Suppressor macrophage treated with lipopolysaccharide for 4 hours (primary cell): ENCODE measurements around the gene NOC2L.

Experiments
- DNase-seq: peaks from one replicate; pipeline ENCODE4 v3.0.0-alpha.2; 2020

The NOC2L gene

DNA sequence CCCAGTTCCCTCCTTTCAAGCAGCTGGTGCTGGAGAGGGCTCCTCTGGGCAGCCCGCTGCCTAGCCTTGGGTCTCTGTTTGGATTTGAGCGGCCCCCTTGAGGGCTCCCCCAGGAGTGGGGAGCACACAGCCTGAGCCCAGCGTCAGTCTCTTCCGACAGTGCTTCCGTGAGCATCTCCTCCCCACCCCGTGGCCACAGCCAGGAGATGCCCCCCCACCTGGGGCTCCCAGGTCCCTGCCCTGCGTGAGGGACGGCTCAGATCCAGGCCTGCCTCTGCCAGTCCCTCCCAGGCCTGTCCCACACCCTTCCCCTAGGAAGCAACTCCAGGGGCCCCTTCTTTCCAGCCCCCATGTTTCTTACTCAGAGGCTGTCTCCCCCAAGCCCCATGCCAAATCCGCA is 31.8 kb downstream of the NOC2L start:
- no peak for DNase-seq

DNA sequence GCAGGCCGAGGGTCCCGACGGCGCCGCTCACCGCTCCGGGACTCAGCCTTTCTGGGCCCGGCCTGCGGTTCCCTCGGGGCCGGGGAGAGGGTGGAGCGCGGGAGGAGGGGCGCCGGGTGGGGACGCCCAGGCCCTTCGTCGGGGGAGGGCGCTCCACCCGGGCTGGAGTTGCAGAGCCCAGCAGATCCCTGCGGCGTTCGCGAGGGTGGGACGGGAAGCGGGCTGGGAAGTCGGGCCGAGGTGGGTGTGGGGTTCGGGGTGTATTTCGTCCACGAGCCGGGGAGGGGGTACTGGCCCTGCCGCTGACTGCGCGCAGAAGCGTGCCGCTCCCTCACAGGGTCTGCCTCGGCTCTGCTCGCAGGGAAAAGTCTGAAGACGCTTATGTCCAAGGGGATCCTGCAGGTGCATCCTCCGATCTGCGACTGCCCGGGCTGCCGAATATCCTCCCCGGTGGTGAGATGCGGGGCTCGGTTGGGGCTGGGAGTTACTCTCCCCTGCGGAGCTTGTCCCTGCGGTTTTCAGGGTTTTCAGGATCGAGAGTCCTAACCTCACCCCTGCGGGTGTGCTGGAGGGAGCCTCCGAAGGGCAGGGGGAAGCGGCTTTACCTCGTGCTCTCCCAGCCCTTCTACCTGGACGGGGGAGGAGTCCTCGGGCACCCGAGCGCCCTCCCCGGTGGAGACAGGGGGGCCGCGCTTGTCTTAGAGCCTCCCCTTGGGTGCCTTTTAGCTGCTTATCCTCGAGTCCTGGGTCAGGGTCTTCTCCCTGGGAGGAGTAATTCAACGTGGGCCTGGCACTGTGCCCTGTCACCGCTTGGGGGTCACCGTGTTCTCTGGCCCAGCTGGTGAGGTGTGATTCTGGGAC is 33.3 kb downstream of the NOC2L start:
- no peak for DNase-seq

DNA sequence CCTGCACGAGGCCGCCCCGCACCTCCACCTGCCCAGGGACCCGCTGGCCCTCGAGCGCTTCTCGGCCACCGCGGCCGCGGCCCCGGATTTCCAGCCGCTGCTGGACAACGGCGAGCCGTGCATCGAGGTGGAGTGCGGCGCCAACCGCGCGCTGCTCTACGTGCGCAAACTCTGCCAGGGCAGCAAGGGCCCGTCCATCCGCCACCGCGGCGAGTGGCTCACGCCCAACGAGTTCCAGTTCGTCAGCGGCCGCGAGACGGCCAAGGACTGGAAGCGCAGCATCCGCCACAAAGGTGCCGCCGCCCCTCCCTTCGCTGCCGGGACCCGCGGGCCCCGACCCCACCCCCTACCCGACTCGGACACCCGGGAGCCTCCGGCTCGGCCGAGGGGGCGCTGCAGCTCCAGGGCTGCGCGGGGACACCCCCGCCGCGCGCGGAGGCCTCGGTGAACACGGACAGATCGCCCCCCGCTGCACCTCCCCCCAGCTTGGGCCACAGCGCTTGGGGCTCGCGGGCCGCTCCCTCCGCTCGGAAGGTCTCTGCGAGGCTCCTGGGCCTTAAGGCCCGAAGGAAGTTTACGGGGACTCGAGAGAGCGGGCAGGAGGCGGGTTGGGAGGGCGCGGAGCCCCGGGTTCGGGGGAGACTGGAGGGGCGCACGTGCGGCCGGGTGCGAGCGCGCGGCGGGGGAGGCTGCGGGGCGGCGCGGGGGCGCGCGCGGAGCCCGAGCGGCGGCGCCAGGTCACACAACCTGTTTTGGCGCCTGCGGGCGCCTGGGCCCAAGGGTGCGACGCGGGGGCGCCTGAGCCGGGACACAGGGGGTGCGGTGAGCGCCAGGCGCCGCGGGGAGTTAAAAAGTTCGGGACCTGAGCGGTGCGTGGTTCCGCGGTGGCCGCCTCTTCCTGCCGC is 34.1 kb downstream of the NOC2L start:
- DNase-seq, result peak; percentile 37

DNA sequence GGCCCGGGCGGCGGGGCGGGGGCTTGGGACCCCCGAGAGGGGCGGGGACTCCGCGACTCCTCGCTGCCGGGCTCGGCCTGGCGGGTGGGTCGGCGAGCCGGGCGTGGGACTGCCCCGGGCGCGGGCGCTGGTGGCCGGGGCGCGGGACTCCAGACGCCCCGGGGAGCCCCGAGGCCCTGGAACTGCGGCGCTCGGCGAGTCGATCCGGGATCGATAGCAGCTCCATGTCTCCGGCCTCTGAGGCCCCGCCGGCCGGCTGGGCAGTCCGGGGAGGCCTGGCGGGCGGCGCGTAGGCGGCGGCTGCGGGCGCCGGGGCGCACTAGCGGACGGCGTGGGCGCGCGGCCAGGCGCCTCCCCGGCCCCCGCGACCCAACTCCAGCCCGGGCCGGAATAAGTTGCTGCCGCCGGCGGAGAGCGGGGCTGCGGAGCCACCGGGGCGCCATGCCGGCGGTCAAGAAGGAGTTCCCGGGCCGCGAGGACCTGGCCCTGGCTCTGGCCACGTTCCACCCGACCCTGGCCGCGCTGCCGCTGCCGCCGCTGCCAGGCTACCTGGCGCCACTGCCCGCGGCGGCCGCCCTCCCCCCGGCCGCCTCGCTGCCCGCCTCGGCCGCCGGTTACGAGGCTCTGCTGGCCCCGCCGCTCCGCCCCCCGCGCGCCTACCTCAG is 34.9 kb downstream of the NOC2L start:
- DNase-seq, result no peak

DNA sequence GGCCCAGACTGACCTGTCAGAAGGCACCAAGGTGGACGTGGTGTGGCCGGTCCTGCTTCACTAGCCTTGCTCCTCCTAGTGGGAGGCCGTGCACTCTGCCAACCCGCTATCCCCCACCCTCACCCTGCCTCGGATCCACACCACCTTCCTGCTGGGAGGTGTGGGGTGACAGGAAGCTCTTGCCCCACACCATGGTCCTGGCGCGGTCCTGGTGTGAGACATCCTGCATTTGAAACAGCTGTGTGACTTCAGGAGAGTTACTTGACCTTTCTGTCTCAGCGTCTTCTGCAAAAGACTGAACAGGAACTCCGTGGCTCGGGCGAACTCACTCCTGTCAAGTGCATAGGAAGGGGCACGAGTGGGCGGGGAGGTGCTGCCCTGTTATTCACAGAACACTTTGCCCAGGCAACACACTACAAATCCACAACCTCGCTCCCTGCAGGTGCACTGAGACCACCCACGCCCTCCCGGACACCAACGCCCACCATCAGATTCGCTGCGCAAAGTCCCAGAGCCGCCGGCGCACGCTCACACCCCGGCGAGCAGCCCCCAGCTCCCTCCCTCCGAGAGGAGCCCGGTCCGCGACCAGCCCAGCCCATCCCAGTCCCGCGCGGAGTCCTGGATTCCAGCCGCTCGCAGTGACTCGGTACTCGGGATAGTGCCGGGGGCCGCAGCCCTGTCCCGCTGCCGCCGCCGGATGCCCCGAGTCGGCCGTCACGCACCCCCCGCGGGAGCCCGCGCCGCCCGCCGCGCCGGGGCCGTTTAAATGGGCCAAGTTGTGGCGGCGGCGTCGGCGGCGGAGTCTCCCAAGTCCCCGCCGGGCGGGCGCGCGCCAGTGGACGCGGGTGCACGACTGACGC is 35.7 kb downstream of the NOC2L start, which contains the start of gene SAMD11:
TSS of gene SAMD11 (plus strand) at position 793 of the 860 bp plus-strand sequence. CDS start 509 bp downstream, outside the sequence.
- peak; percentile 80 for DNase-seq

DNA sequence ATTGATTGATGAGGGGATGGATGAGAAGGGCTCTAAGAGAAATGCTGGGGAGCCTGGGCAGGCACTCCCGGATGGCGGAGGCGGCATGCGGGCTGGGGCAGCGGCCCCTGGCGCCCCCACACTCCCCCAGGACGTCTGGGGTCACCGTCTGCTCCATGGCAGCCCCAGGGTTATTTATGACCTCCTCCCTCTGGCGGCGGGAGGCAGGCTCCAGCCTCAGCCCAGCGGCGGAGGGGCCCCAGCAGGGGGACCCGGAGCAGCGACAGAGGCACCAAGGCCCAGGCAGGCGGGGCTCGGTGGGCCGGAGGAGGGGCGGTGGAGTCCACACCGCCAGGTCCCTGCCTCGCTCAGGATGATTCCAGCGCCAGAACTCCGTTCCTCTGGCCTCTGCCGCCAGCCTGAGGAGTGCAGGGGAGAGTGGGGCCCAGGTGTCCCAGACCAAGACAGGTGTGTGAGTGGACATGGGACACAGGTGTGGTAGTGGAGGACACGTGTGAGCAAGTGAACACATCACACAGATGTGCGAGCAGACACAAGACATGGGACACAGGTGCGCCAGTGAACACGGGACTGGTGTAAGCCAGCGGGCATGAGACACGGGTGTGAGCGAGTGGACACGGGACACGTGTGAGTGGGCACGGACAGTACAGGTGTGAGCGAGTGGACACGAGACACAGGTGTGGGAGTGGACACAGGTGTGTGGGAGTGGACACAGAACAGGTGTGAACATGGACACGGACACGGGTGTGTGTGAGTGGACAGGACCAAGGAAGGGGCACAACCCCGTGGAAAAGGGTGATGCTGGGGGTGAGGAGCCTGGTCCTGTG is 37.8 kb downstream of the NOC2L start:
- peak; percentile 79 for DNase-seq

DNA sequence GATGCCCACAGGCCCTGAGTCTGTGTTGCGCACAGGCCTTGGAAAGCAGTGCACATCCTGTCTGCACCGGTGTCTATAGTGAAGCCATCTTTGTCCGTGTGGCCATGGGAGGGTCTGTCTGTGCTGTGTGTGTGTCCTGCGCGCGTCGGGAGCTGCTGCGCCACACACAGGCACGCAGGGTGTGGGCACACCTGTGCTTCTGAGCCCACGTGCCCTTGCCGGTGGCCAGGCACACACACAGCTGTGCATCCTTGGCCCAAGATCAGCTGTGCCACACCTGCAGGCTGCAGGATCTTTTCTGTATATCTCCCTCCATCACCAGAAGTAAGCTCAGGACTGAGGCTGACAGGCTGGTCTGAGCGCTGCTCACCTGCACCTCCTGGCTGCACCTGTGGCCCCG is 38.5 kb downstream of the NOC2L start:
- no peak for DNase-seq

DNA sequence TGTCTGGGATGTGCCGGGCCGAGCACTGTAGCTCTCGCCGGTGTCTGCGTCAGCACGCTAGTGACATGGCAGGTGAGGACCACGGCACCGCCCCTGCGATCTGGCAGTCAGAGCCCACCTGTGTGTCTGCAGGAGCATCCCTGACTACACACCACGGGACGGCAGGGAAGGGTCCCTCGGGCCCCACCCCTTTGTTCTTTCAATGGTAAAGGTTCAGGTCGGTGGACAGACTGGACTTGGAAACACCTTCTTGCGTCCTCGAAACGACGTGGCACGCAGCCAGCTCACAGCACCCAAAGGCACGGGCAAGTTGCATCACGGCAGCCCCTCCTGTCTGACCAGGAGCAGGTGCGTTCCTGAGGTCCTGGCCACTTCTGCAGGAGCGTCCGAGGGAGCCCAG is 39.0 kb downstream of the NOC2L start:
- DNase-seq, result no peak

DNA sequence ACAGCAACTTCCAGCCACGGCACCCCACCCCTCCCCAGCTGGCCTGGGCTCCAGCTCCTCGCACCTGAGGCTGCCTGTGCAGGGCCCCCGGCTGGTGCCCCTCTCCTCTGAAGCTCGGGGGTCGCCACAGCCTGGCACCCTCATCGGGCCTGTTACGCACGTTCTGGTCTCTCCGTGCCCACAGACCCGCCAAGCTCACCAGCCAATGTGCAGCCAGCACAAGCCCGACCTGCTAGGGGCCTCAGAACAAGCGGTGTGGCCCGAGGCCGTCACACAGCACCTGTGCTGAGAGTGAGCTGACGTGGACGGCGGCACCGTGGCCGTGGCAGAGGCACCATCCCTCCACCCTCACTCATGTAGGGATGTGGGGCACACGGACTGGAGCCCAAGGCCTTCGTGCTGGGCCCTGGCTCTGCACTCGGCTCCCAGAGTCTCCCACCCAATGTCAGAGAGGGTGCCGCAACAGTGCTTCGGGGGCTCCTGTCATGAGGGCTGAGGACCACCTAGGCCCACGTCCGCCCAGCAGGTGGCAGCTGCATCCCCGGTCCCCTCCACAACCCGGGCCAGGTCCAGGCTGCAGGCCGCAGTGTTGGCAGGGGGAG is 39.7 kb downstream of the NOC2L start:
- no peak for DNase-seq

DNA sequence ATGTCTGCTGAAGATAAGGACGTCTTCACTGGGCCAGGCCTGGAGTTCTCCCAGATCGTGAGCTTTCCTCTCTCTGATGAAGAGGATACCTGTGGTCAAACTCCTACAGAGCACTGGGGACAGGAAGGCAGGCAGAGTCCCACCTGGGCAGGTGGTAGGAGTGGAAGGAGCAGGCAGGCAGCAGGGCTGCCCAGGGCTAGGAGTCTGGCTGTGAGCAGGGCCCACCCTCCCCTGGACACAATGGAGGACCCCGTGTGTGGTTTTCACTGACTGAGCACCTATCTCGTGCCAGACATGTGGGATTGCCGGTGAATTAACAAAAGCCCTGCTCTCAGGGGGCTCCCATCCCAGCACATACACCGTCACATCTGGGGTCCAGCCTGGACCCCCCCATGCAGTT is 40.2 kb downstream of the NOC2L start:
- no peak for DNase-seq

DNA sequence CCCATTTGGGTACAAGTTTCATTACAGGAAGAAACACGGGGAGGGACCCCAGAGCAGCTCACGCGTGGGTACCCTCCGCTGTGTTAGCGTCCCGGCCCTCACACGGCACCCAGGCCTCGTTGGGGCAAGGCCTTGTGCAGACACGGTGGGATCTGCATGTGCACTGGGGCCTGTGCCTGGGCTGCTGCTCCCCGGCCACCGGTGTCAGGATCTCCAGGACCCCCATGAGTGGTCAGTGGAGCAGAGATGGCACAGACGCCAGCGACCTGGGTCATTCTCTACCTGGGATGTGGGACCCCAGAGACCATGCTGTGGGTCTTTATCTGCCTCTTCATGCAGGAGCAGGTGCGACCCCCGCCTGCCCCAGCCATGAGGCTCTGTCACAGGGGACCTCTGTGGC is 40.7 kb downstream of the NOC2L start:
- DNase-seq, result no peak

DNA sequence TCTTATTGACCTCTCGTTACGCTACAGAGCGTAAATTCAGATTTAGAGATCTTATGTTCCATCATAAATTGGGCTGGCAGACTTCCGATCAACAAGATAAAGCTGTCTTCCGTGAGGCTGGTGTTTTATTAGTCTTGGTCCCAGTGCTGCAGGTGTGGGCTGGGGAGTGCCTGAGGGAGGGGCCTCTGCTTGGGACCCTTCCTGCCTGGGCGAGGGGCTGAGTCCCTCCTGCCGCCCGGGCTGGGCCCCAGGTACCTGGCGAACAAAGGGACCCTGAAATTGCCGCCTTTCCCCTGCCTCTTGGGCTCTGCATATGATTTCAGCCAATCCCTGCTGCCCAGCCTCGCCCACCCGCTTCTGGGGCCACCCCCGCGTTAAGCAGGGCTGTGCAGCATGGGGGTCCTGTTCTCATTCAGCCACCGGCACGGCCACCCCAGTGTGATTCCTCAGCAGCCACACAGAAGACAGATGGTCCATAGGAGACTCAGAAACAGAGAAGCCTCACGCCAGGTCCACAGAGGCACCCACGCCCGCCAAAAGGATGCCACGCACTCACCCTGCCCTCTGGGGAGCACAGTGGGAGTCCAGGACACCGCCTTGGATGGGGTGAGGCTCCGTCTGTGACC is 41.5 kb downstream of the NOC2L start:
- no peak for DNase-seq

DNA sequence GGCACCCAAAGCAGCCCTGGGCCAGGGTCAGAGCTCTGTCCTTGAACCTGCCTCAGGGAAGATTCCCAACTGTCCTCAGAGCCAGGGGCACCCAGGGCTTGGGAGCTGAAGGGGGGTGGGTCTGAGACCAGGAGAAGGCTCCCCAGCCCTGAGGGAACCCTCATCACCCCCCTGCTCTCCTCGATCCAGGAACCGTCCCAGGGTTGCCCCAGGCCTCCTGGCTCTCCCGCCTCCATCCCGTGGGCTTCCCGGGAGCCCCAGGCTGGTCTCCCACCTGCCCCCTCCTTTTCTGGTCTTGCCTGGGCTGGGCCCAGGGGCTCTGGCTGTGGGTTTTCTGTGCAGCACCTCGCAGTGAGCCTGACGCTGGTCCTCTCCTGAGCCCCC is 42.0 kb downstream of the NOC2L start:
- no peak for DNase-seq

DNA sequence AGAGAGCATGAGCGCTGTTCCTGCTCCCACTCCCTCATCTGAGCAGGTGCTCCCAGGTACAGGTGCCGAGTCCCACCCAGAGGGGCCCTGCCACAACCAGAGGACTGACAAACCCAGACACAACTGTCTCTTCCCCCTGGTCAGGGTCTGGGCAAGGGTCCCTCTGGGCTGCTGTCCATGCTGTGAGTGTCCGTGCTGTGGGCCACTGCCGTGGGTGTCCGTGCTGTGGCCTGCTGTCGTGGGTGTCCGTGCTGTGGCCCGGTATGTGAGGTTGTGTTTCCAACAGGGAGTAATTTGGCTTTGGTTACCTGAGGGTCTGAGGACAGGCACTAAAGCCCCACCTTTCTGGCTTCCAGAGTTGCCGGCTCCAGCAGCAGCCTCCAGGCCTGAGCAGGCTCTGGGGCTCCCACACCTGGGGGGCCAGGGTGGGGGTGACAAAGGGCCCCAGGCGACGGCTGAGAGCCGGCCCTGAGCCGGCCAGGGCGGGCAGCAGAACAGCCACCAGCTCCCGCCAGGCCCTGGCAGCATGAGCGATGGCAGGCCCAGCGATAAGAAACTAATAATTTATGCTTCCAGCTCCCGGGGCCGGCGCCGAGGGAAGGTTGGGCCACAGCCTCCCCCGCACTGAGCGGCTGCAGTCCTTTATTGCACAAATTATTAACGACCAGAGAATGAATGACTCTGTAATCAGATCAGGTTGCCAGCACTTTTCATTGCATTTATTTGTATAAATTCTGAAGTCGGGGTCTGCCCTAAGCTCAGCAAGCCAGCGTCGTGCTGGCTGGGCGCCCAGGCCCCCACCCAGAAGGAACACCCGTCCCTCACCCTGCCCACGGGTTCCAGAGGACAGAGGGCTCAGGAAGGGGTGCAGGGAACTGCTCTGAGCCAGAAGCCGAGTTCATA is 42.6 kb downstream of the NOC2L start:
- peak; percentile 24 for DNase-seq

DNA sequence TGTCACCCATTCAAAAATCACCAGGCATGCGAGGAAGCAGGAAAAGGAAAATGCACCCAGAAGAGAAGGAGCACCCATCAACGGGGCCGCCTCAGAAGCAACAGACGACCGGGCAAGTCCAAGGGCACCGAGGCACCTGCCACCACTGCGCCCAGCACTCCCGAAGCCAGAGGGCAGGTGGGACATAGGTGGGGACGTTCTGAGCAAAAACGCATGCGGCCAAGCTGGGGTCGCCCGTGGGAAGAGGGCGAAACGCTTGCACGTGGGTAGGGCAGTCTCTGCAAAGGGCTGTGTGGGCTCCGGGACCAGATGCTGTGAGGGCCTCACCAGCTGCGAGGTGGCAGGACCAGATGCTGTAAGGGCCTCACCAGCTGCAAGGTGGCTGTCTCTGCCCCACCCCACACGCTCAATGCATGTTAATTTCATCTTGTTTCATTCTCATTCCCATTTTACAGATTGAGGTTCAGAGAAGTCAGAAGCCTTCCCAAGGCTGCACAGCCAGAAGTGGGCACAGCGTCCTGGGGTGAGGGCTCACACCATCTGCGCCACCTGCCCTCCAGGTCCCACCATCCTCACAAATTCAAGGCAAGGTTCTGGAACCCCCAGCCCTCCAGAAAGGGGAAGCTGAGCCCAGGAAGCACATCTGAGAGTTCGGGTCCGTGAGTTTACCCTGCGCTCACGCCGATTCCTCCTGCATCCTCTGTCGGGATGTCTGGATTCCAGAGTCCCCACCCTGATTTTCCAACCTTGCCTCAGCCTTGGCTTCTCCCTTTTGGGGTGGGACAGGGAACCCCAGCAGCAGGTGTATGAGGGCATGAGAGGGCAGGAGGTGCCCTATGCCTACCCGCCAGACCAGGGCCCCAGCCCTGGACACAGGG is 43.5 kb downstream of the NOC2L start:
- no peak for DNase-seq

DNA sequence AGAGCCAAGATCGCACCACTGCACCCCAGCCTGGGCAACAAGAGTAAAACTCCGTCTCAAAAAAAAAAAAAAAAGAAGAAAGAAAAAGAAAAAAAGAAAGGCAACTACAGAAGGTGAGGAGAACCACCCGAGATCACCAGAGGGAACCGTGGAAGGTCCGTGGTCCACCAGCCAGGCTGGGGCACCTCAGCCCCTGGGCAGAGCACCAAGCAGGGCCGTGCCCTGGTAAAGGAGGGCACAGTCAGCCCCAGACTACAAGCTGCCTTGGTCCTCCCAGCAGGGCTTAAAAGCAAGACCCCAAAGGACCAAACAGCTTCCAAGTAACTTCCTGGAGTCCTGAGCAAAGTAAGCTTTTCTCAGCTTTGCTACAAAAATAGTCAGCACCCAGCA is 44.2 kb downstream of the NOC2L start:
- DNase-seq, result no peak

DNA sequence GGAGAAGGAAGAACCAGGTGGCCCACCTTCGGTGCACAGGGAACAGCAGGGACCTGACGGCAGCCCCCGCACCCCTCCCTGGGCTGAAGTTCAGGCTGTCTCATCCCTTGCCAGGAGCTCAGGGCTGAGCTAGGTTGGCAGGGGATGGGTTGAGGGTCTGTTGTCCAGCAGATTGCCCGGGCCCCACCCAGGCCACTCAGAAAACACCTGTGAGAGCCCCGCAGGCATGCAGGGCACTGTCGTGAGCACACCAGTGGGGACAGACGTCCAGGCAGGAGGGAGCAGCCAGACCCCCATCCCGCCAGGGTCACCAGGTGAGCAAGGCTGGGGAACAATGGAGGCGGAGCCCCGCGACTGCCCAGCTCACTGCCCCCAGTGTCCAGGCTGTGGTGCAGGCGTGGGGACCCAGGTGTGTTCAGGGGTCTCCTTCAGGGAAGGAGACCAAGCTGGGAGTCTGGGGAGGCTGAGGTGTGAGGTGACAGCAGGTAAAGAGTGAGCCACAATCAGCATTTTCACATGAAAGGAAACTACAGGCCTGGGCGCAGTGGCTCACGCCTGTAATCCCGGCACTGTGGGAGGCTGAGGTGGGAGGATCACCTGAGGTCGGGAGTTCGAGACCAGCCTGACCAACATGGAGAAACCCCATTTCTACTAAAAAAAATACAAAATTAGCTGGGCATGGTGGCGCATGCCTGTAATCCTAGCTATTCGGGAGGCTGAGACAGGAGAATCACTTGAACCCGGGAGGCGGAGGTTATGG is 44.7 kb downstream of the NOC2L start:
- DNase-seq, result no peak
